ENCODE data around the gene CDH23.

GRCh38 chr10:71750986-71751385 is 354.3 kb downstream of the CDH23 start:
- TF ChIP-seq CTCF (IDR thresholded peaks at IDR 0.05): no peak
- no peak for TF ChIP-seq EP300 (IDR thresholded peaks at IDR 0.05)
- TF ChIP-seq POLR2A (IDR thresholded peaks at IDR 0.05): no peak
- no peak for TF ChIP-seq POLR2AphosphoS5 (IDR thresholded peaks at IDR 0.05)

Measured in upper lobe of left lung (tissue), 4 donors.